ENCODE data around the gene BMPR1B. TPM values are rescaled to one million over a fixed set of nuclear protein-coding genes. Genes with fewer than 3 reads are reported as not detected.
A peak's percentile ranks its signal among the peaks of the same experiment; 100 is the strongest.

Gene BMPR1B
- total RNA-seq, 2 experiments from 2014 or later: 0.10 TPM; not detected in 1

DNA sequence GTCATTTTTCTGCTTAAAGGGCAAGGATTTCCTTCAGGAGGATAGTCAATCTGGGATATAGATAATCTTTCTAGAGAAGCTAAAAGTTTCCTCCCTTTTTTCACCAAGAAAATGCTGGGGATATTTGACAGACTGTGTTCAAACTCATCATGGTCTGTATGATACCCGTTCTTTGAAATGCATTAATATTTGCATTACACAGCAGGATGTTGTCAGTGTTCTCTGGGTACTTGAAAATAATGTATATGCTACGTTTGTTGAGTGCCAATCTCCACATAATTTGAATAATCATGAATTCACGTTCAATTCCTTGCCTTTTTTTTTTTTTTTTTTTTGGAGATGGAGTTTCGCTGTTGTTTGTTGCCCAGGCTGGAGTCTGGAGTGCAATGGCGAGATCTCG is 18.0 kb upstream of the BMPR1B start:
- peaks cover 2% of the 10 kb centered on the region for H3K9me3 Mint-ChIP-seq
- H3K36me3 Mint-ChIP-seq (ENCODE audit: low read depth): no peaks in the 10 kb centered on the region
- intact Hi-C loops (cut with micrococcal nuclease): no loop called here
- no peak for DNase-seq
- no peak overlapping the region for H3K4me3 Mint-ChIP-seq
- H3K27me3 Mint-ChIP-seq (ENCODE audit: low read depth): peaks cover 11% of the 10 kb centered on the region
- no peak overlapping the region for H3K27ac Mint-ChIP-seq
- CTCF ChIA-PET: interaction anchor here (0.6 to 1.5 kb wide), 2 partner anchors 12 to 380 kb away, joined by 4 read pairs; no protein-coding TSS in a partner anchor
- no peaks in the 10 kb centered on the region for H3K4me1 Mint-ChIP-seq (ENCODE audit: low read depth)

GRCh38 chr4:94741304-94741703 is 16.5 kb upstream of the BMPR1B start:
- DNase-seq: no peak
- Mint-ChIP-seq H3K27me3 (ENCODE audit: low read depth) (peaks cover 11% of the 10 kb centered on the region), H3K27ac (no peak overlapping the region), H3K9me3 (peaks cover 2% of the 10 kb centered on the region), H3K4me1 (ENCODE audit: low read depth) (no peaks in the 10 kb centered on the region), H3K36me3 (ENCODE audit: low read depth) (no peaks in the 10 kb centered on the region), H3K4me3 (no peak overlapping the region)
- intact Hi-C loops (cut with micrococcal nuclease): no loop called here
- CTCF ChIA-PET: interaction anchor here (0.6 kb wide), 1 partner anchor 39 kb away, joined by 5 read pairs; no protein-coding TSS in a partner anchor

DNA sequence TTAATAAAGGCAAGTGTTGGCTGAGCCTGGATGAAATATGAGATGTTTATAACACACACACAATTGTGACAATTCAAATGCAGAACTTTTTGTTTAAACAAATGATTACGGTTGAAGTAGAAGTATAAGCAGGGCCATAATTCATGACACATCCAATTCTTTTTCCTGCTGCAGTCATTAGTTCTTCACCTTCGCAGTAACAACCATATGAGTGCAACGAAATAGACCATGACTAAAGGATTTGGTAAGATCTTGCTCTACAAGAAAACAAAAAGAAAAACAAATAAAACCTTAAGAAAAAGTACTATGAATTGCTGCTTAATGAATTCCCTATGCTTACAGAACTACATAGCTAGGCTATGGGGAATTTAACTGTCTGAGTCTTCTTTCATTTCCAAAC is 13.9 kb upstream of the BMPR1B start:
- peaks cover 2% of the 10 kb centered on the region for H3K9me3 Mint-ChIP-seq
- no peaks in the 10 kb centered on the region for H3K4me1 Mint-ChIP-seq (ENCODE audit: low read depth)
- intact Hi-C loops (cut with micrococcal nuclease): no loop called here
- peaks cover 15% of the 10 kb centered on the region for H3K27me3 Mint-ChIP-seq (ENCODE audit: low read depth)
- CTCF ChIA-PET: no interaction called here
- no peak overlapping the region for H3K27ac Mint-ChIP-seq
- H3K36me3 Mint-ChIP-seq (ENCODE audit: low read depth): no peaks in the 10 kb centered on the region
- H3K4me3 Mint-ChIP-seq: no peak overlapping the region
- no peak for DNase-seq

- Mint-ChIP-seq H3K9me3 (peaks cover 2% of the 10 kb centered on the region), H3K27me3 (ENCODE audit: low read depth) (peaks cover 15% of the 10 kb centered on the region), H3K4me1 (ENCODE audit: low read depth) (no peaks in the 10 kb centered on the region), H3K36me3 (ENCODE audit: low read depth) (no peaks in the 10 kb centered on the region), H3K27ac (no peak overlapping the region), H3K4me3 (no peak overlapping the region)
- CTCF ChIA-PET: no interaction called here
- intact Hi-C loops (cut with micrococcal nuclease): no loop called here
- no peak for DNase-seq
Observed at GRCh38 chr4:94744850-94745249, 12.9 kb upstream of the BMPR1B start.

DNA sequence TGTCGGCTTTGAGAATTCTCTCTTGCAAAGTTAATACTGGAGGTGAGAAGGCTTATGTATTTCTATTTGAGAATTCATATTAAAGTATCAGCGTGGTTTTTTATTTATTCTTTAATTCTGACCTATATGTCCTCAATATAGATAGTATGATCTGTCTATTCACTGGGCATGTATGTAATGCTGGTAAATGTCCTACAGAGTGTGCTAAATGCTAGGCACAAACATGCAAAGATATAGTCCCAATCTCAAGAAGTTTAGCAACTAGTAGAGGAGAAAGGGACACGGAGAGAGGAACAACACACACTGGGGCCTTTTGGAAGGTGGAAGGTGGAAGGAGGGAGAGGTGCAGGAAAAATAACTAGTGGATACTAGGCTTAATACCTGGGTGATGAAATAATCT is 11.0 kb upstream of the BMPR1B start:
- no peaks in the 10 kb centered on the region for H3K36me3 Mint-ChIP-seq (ENCODE audit: low read depth)
- H3K27ac Mint-ChIP-seq: no peak overlapping the region
- H3K27me3 Mint-ChIP-seq (ENCODE audit: low read depth): peaks cover 10% of the 10 kb centered on the region
- CTCF ChIA-PET: no interaction called here
- no peaks in the 10 kb centered on the region for H3K4me1 Mint-ChIP-seq (ENCODE audit: low read depth)
- H3K9me3 Mint-ChIP-seq: no peaks in the 10 kb centered on the region
- intact Hi-C loops (cut with micrococcal nuclease): no loop called here
- no peak for DNase-seq
- H3K4me3 Mint-ChIP-seq: no peak overlapping the region

GRCh38 chr4:94758141-94758699 is 465 bp downstream of the BMPR1B start:
- CTCF ChIA-PET: no interaction called here
- H3K4me3 Mint-ChIP-seq: peak overlapping the region; percentile 57
- DNase-seq: no peak
- H3K36me3 Mint-ChIP-seq (ENCODE audit: low read depth): no peaks in the 10 kb centered on the region
- peaks cover 76% of the 10 kb centered on the region for H3K27me3 Mint-ChIP-seq (ENCODE audit: low read depth)
- H3K9me3 Mint-ChIP-seq: no peaks in the 10 kb centered on the region
- H3K27ac Mint-ChIP-seq: no peak overlapping the region
- H3K4me1 Mint-ChIP-seq (ENCODE audit: low read depth): peaks cover 12% of the 10 kb centered on the region
- intact Hi-C loops (cut with micrococcal nuclease): no loop called here

GRCh38 chr4:94758700-94759399 is 1.1 kb downstream of the BMPR1B start:
- peaks cover 12% of the 10 kb centered on the region for H3K4me1 Mint-ChIP-seq (ENCODE audit: low read depth)
- intact Hi-C loops (cut with micrococcal nuclease): no loop called here
- H3K27ac Mint-ChIP-seq: no peak overlapping the region
- peaks cover 75% of the 10 kb centered on the region for H3K27me3 Mint-ChIP-seq (ENCODE audit: low read depth)
- no peak for DNase-seq
- H3K9me3 Mint-ChIP-seq: no peaks in the 10 kb centered on the region
- H3K4me3 Mint-ChIP-seq: peak overlapping the region; percentile 57
- no peaks in the 10 kb centered on the region for H3K36me3 Mint-ChIP-seq (ENCODE audit: low read depth)
- CTCF ChIA-PET: no interaction called here

DNA sequence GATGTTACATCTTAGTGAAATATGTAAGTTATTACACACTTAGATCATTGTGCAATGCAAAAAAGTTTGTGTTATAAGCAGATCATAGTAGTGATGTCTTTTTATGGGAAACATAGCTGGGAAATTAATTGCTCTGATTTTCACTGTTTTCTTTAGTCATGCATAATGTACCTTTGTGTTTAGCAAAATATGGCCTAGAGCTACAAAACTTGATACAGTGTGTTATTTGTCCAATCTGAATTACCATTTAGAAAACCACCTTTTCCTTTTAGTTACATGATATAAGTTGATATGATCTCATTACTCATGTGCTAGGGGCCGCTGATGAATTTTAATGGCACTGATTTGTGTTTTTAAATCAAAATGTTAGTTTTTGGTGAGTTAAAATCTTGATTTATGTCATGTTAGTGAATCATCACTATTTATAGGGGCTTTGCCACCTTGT is 2.0 kb downstream of the BMPR1B start:
- Mint-ChIP-seq H3K4me1 (ENCODE audit: low read depth) (peaks cover 12% of the 10 kb centered on the region), H3K9me3 (no peaks in the 10 kb centered on the region), H3K27me3 (ENCODE audit: low read depth) (peaks cover 67% of the 10 kb centered on the region), H3K27ac (no peak overlapping the region), H3K36me3 (ENCODE audit: low read depth) (no peaks in the 10 kb centered on the region), H3K4me3 (no peak overlapping the region)
- DNase-seq: no peak
- intact Hi-C loops (cut with micrococcal nuclease): no loop called here
- CTCF ChIA-PET: no interaction called here

GRCh38 chr4:94762326-94762725 is 4.6 kb downstream of the BMPR1B start:
- Mint-ChIP-seq H3K27me3 (ENCODE audit: low read depth) (peaks cover 52% of the 10 kb centered on the region), H3K27ac (no peak overlapping the region), H3K4me1 (ENCODE audit: low read depth) (peaks cover 7% of the 10 kb centered on the region), H3K9me3 (no peaks in the 10 kb centered on the region), H3K4me3 (no peak overlapping the region), H3K36me3 (ENCODE audit: low read depth) (no peaks in the 10 kb centered on the region)
- no peak for DNase-seq
- CTCF ChIA-PET: no interaction called here
- intact Hi-C loops (cut with micrococcal nuclease): no loop called here

DNA sequence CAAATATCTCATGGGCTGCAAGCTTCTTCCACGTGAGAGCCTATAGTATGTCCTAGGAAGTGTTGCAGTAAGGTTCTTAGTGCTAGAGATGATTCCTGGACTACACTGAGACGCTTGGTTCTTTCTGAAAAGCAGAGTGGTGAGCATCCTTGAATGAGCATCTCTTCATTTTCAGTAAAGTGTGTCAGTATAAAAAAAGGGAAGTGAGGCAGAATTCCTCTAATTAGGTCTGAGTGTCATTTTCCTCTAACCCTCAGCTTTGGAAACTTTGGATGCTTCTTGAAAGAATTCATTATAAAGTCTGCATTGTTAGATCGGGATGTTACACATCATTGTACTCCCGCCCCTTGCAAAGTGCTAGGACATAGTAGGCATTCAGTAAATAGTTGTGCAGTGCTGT is 5.2 kb downstream of the BMPR1B start:
- intact Hi-C loops (cut with micrococcal nuclease): no loop called here
- no peak for DNase-seq
- Mint-ChIP-seq H3K27me3 (ENCODE audit: low read depth) (peaks cover 49% of the 10 kb centered on the region), H3K36me3 (ENCODE audit: low read depth) (no peaks in the 10 kb centered on the region), H3K9me3 (no peaks in the 10 kb centered on the region), H3K4me1 (ENCODE audit: low read depth) (peaks cover 6% of the 10 kb centered on the region), H3K27ac (no peak overlapping the region), H3K4me3 (no peak overlapping the region)
- CTCF ChIA-PET: no interaction called here

GRCh38 chr4:94763500-94763899 is 5.7 kb downstream of the BMPR1B start:
- no peak for DNase-seq
- no peak overlapping the region for H3K27ac Mint-ChIP-seq
- no peaks in the 10 kb centered on the region for H3K36me3 Mint-ChIP-seq (ENCODE audit: low read depth)
- intact Hi-C loops (cut with micrococcal nuclease): no loop called here
- H3K9me3 Mint-ChIP-seq: no peaks in the 10 kb centered on the region
- CTCF ChIA-PET: no interaction called here
- peaks cover 5% of the 10 kb centered on the region for H3K4me1 Mint-ChIP-seq (ENCODE audit: low read depth)
- no peak overlapping the region for H3K4me3 Mint-ChIP-seq
- H3K27me3 Mint-ChIP-seq (ENCODE audit: low read depth): peaks cover 48% of the 10 kb centered on the region

DNA sequence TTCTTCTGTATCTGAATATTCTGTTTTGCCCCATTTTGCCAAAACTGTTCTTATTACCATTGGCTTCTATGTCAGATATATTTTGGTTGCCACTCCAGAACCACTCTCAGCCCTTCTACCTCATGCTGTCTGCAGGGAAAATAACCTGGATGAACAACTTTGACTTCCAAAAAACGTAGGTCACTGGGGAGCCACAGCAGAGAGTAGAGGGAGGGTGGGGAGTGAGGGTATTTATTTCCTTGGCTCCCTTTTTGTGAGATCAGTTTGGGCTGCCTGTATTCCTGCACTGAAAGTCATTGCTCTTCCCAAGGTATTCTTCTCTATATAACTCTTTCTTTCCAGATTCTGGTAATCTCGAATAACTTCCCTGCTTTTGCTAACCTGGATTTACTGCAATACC is 6.3 kb downstream of the BMPR1B start:
- H3K27me3 Mint-ChIP-seq (ENCODE audit: low read depth): peaks cover 43% of the 10 kb centered on the region
- DNase-seq: no peak
- no peaks in the 10 kb centered on the region for H3K4me1 Mint-ChIP-seq (ENCODE audit: low read depth)
- CTCF ChIA-PET: no interaction called here
- intact Hi-C loops (cut with micrococcal nuclease): no loop called here
- H3K36me3 Mint-ChIP-seq (ENCODE audit: low read depth): no peaks in the 10 kb centered on the region
- H3K9me3 Mint-ChIP-seq: no peaks in the 10 kb centered on the region
- no peak overlapping the region for H3K27ac Mint-ChIP-seq
- no peak overlapping the region for H3K4me3 Mint-ChIP-seq

DNA sequence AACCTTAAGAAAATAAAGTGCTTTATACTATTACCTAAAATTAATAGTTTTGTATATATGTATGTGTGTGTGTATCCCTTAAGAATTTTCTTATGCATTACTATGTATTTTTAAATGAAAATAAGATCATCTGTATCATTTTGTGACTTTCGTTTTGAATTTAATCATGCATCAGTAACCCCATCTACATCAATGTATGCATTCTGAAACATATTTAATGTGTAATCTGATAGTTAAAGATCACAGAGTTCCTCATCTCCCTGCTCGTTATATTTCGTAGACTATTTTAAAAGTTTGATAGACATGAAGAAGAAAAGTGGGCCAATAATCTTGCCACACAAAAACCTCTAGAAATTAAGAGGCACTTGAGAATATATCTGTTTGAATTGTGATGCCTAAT is 7.4 kb downstream of the BMPR1B start:
- Mint-ChIP-seq H3K36me3 (ENCODE audit: low read depth) (no peaks in the 10 kb centered on the region), H3K27me3 (ENCODE audit: low read depth) (peaks cover 39% of the 10 kb centered on the region), H3K27ac (no peak overlapping the region), H3K4me3 (no peak overlapping the region), H3K4me1 (ENCODE audit: low read depth) (no peaks in the 10 kb centered on the region), H3K9me3 (no peaks in the 10 kb centered on the region)
- CTCF ChIA-PET: no interaction called here
- no peak for DNase-seq
- intact Hi-C loops (cut with micrococcal nuclease): no loop called here
